Stomach (tissue), 4 donors: ENCODE data around the gene UBA1.

Source experiments
- CTCF ChIP-seq, 7 experiments: fragments of 450-650 bp in 4 of 7; fragments of 200-600 bp in 3 of 7; sonication (generic) in 3 of 7; IDR thresholded peaks; one replicate each; pipeline ENCODE4 v1.5.1; 2016 to 2019; ENCODE audit warnings: antibody characterized with exemption in 7 of 7, control low read depth in 2 of 7, mild to moderate bottlenecking in 1 of 7
- POLR2A ChIP-seq, 4 donors: fragments of 450-650 bp; IDR thresholded peaks; one replicate each; pipeline ENCODE4 v1.6.1; 2016; ENCODE audit warnings: antibody characterized with exemption in 4 of 4, control low read depth in 2 of 4, mild to moderate bottlenecking in 1 of 4, moderate library complexity in 1 of 4

GRCh38 chrX:47158131-47158530, 35.5 kb upstream of the UBA1 start:
- TF ChIP-seq CTCF (IDR thresholded peaks at IDR 0.05) (no peak), POLR2A (IDR thresholded peaks at IDR 0.05) (no peak)
